ENCODE results near the gene ZNF646. TPM values are rescaled to one million over a fixed set of nuclear protein-coding genes. Genes with fewer than 3 reads are reported as not detected.

Gene ZNF646
- total and polyA plus RNA-seq, 2 donors (not counting 3 experiments of a cell fraction or from before 2014, with no cell fraction given) = 4.1 to 15.9 TPM

GRCh38 chr16:31092330-31092729, 18.1 kb downstream of the ZNF646 start:
- ChIA-PET CTCF (interaction anchor here (1.1 to 6.5 kb wide), 4 partner anchors 18 to 108 kb away, joined by 3 to 66 read pairs (median 6); partner anchors contain the start of genes HSD3B7, ZNF646 and ZNF668), POLR2A (interaction anchor here (0.6 kb wide), 1 partner anchor 94 kb away, joined by 3 read pairs; no protein-coding TSS in a partner anchor)
- intact Hi-C loops (cut with micrococcal nuclease) = no loop called here
- Histone ChIP-seq H3K4me2 (ENCODE audit: insufficient read depth, low read length) (no peak overlapping the region), H3K4me1 (ENCODE audit: control insufficient read depth, extremely low read depth, insufficient read depth, low read length) (peaks cover 3% of the 10 kb centered on the region), H4K20me1 (replicated peaks; ENCODE audit: control insufficient read depth, extremely low read depth, insufficient read depth, low read length) (no peaks in the 10 kb centered on the region), H3K79me2 (ENCODE audit: control insufficient read depth, insufficient read depth, low read length) (peaks cover 10% of the 10 kb centered on the region), H3K9ac (replicated peaks; ENCODE audit: extremely low read depth, insufficient read depth, low read length) (no peak overlapping the region), H3K9me1 (replicated peaks; ENCODE audit: control insufficient read depth, extremely low read depth, insufficient read depth, low read length) (no peaks in the 10 kb centered on the region), H3K36me3 (ENCODE audit: control insufficient read depth in 2 of 2, extremely low read depth in 1 of 2, insufficient read depth in 2 of 2, low read length in 2 of 2) (peaks cover 2 to 6% of the 10 kb centered on the region in 2 experiments), H3K9me3 (replicated peaks; ENCODE audit: control insufficient read depth, insufficient read depth, low read length) (no peaks in the 10 kb centered on the region), H2AFZ (ENCODE audit: low read depth, low read length) (no peak overlapping the region), H3K27me3 (ENCODE audit: control insufficient read depth in 2 of 2, insufficient read depth in 2 of 2, low read length in 2 of 2) (no peaks in the 10 kb centered on the region), H3K27ac (ENCODE audit: insufficient read depth, low read depth, low read length) (no peak overlapping the region), H3K4me3 (replicated peaks in 1 of 3; ENCODE audit: insufficient read depth in 1 of 3, low read depth in 1 of 3, low read length in 3 of 3) (no peak overlapping the region)
- DNase-seq (ENCODE audit: low read depth, low spot score) (no peak), FAIRE-seq (no peak)
- TF ChIP-seq MAX (IDR thresholded peaks at IDR 0.05; ENCODE audit: insufficient read depth, insufficient read length) = no peak
- no peak for TF ChIP-seq CTCF (IDR thresholded peaks at IDR 0.05; ENCODE audit: extremely low read depth in 1 of 2, insufficient read depth in 1 of 2, low read depth in 1 of 2, low read length in 2 of 2)
- TF ChIP-seq JUN (IDR thresholded peaks at IDR 0.05; ENCODE audit: borderline replicate concordance, insufficient read depth, insufficient read length, low read depth) = no peak
- TF ChIP-seq MYC (IDR thresholded peaks at IDR 0.05; ENCODE audit: low read depth, low read length) = no peak
- TF ChIP-seq POLR2AphosphoS5 (IDR thresholded peaks at IDR 0.05; ENCODE audit: insufficient read depth, low read depth, low read length) = no peak
- no peak for TF ChIP-seq GATA2 (IDR thresholded peaks at IDR 0.05; ENCODE audit: insufficient read depth, insufficient read length, low read depth, low read length)
- TF ChIP-seq POLR2A (IDR thresholded peaks at IDR 0.05; ENCODE audit: low read depth, low read length) = no peak
- no peak for TF ChIP-seq FOS (IDR thresholded peaks at IDR 0.05; ENCODE audit: borderline replicate concordance, insufficient read depth, low read length)
- no peak for TF ChIP-seq EZH2 (IDR thresholded peaks at IDR 0.05; ENCODE audit: borderline replicate concordance, low read depth, low read length, severe bottlenecking)
- no TSS peak for BruUV-seq (replicated peaks)
- dilution Hi-C loops (cut with MboI; ENCODE audit: extremely low pct_ligation_motif_present, low sequenced_read_pairs) = no loop called here

Data from endothelial cell of umbilical vein (primary cell).